ENCODE measurements around the gene TNXB.
A peak's percentile ranks its signal among the peaks of the same experiment; 100 is the strongest.

TNXB gene

GRCh38 chr6:32152769-32153563 is 43.8 kb upstream of the TNXB start:
- peak overlapping the region; percentile 83 for H3K27ac ChIP-seq
- no peak for TF ChIP-seq ZFX (IDR thresholded peaks at IDR 0.05)
- no peak for TF ChIP-seq CTCF (conservative IDR thresholded peaks at IDR 0.05)

GRCh38 chr6:32151863-32152768 is 43.0 kb upstream of the TNXB start, which contains the start of gene PRRT1:
Gene PRRT1 (minus strand): TSS chr6:32151939. CDS start chr6:32151827, 112 bp downstream.
- H3K27ac ChIP-seq: no peak within 1 kb of the TSS
- no peak for TF ChIP-seq CTCF (conservative IDR thresholded peaks at IDR 0.05)
- no peak for TF ChIP-seq ZFX (IDR thresholded peaks at IDR 0.05)

GRCh38 chr6:32151181-32151862 is 42.2 kb upstream of the TNXB start:
- no peak overlapping the region for H3K27ac ChIP-seq
- TF ChIP-seq CTCF (conservative IDR thresholded peaks at IDR 0.05): no peak
- TF ChIP-seq ZFX (IDR thresholded peaks at IDR 0.05): no peak

- H3K27ac ChIP-seq: no peak overlapping the region
- TF ChIP-seq ZFX (IDR thresholded peaks at IDR 0.05) (no peak), CTCF (conservative IDR thresholded peaks at IDR 0.05) (no peak)
These were observed 41.1 kb upstream of the TNXB start for GRCh38 chr6:32149932-32150870.

GRCh38 chr6:32149092-32149755 is 40.1 kb upstream of the TNXB start:
- H3K27ac ChIP-seq: no peak overlapping the region
- TF ChIP-seq CTCF (conservative IDR thresholded peaks at IDR 0.05) (no peak), ZFX (IDR thresholded peaks at IDR 0.05) (no peak)

Measured in C4-2B (cell line).